HG03378 (cell line): ENCODE data around the gene AQP12B.
"Not testable (repeated sequence)": the region's sequence is repeated elsewhere in the genome, so short reads cannot be mapped to it uniquely, and the experiment has no call there.

ENCODE experiments used
- ATAC-seq: cut with Tn5 transposase; IDR thresholded peaks from one replicate; pipeline ENCODE4 v1.9.1; 2021; ENCODE audit warnings: mild to moderate bottlenecking, moderate library complexity; ENCODE audit not compliant: unreplicated experiment

The AQP12B gene

GRCh38 chr2:240682431-240683224, at the start of gene AQP12B:
Gene AQP12B, minus strand, starts transcription at chr2:240682885. Its CDS starts 48 bp downstream, at chr2:240682837.
- ATAC-seq: not testable (repeated sequence)

GRCh38 chr2:240732184-240732583, 49.5 kb upstream of the AQP12B start:
- ATAC-seq: no peak

GRCh38 chr2:240731178-240731545, 48.5 kb upstream of the AQP12B start:
- no peak for ATAC-seq

GRCh38 chr2:240730501-240731177, 48.0 kb upstream of the AQP12B start:
- ATAC-seq: no peak

GRCh38 chr2:240728827-240729226, 46.1 kb upstream of the AQP12B start:
- no peak for ATAC-seq

GRCh38 chr2:240728361-240728760, 45.7 kb upstream of the AQP12B start:
- no peak for ATAC-seq

- no peak for ATAC-seq
Observed at GRCh38 chr2:240727913-240728312, 45.2 kb upstream of the AQP12B start.

GRCh38 chr2:240727439-240727838, 44.8 kb upstream of the AQP12B start:
- no peak for ATAC-seq

GRCh38 chr2:240726876-240727275, 44.2 kb upstream of the AQP12B start:
- no peak for ATAC-seq

- ATAC-seq: no peak
Observed at GRCh38 chr2:240725671-240726070, 43.0 kb upstream of the AQP12B start.

GRCh38 chr2:240725266-240725665, 42.6 kb upstream of the AQP12B start:
- no peak for ATAC-seq

- ATAC-seq: no peak
Observed at GRCh38 chr2:240724431-240724830, 41.7 kb upstream of the AQP12B start.

- no peak for ATAC-seq
Observed at GRCh38 chr2:240723851-240724250, 41.2 kb upstream of the AQP12B start.

- ATAC-seq: no peak
Observed at GRCh38 chr2:240722796-240723735, 40.4 kb upstream of the AQP12B start.

- no peak for ATAC-seq
Observed at GRCh38 chr2:240722376-240722775, 39.7 kb upstream of the AQP12B start.

- ATAC-seq: no peak
Observed at GRCh38 chr2:240721596-240722180, 39.0 kb upstream of the AQP12B start.

- no peak for ATAC-seq
Observed at GRCh38 chr2:240720686-240721595, 38.3 kb upstream of the AQP12B start.

GRCh38 chr2:240719676-240720545, 37.2 kb upstream of the AQP12B start:
- ATAC-seq: no peak
